DMS 273 treated with DMSO at 0.1 percent for 48 hours (cell line): ENCODE measurements around the gene MON2.
"Not testable (repeated sequence)": the region's sequence is repeated elsewhere in the genome, so short reads cannot be mapped to it uniquely, and the experiment has no call there.

Experiments
- DNase-seq: peaks from one replicate; lab custom pipeline; 2025; lab: John Stamatoyannopoulos, UW

Gene MON2

GRCh38 chr12:62481843-62482540 is 15.4 kb downstream of the MON2 start:
- no peak for DNase-seq

GRCh38 chr12:62482769-62483168 is 16.1 kb downstream of the MON2 start:
- no peak for DNase-seq

- DNase-seq: no peak
Observed at GRCh38 chr12:62484233-62484632, 17.6 kb downstream of the MON2 start.

GRCh38 chr12:62505786-62506185 is 39.2 kb downstream of the MON2 start:
- DNase-seq: no peak

GRCh38 chr12:62512901-62513300 is 46.3 kb downstream of the MON2 start:
- no peak for DNase-seq

GRCh38 chr12:62514080-62514479 is 47.5 kb downstream of the MON2 start:
- DNase-seq: not testable (repeated sequence)

- DNase-seq: no peak
Observed at GRCh38 chr12:62516927-62517326, 50.3 kb downstream of the MON2 start.

- no peak for DNase-seq
Observed at GRCh38 chr12:62517887-62518286, 51.3 kb downstream of the MON2 start.

GRCh38 chr12:62519043-62519442 is 52.4 kb downstream of the MON2 start:
- no peak for DNase-seq

- DNase-seq: no peak
Observed at GRCh38 chr12:62520361-62520760, 53.7 kb downstream of the MON2 start.

GRCh38 chr12:62522984-62523383 is 56.4 kb downstream of the MON2 start:
- no peak for DNase-seq

GRCh38 chr12:62523619-62524018 is 57.0 kb downstream of the MON2 start:
- no peak for DNase-seq

GRCh38 chr12:62525271-62525670 is 58.6 kb downstream of the MON2 start:
- no peak for DNase-seq

- no peak for DNase-seq
Observed at GRCh38 chr12:62530596-62530995, 64.0 kb downstream of the MON2 start.

GRCh38 chr12:62532333-62532732 is 65.7 kb downstream of the MON2 start:
- no peak for DNase-seq

GRCh38 chr12:62533087-62533754 is 66.6 kb downstream of the MON2 start:
- no peak for DNase-seq

- DNase-seq: no peak
Observed at GRCh38 chr12:62533755-62534107, 67.1 kb downstream of the MON2 start.

GRCh38 chr12:62536546-62536945 is 69.9 kb downstream of the MON2 start:
- no peak for DNase-seq

GRCh38 chr12:62537551-62537950 is 70.9 kb downstream of the MON2 start:
- DNase-seq: no peak

- DNase-seq: no peak
Observed at GRCh38 chr12:62540354-62540753, 73.7 kb downstream of the MON2 start.

- no peak for DNase-seq
Observed at GRCh38 chr12:62542814-62543213, 76.2 kb downstream of the MON2 start.

- no peak for DNase-seq
Observed at GRCh38 chr12:62543324-62543723, 76.7 kb downstream of the MON2 start.

- no peak for DNase-seq
Observed at GRCh38 chr12:62543741-62544140, 77.1 kb downstream of the MON2 start.
